Naive thymus-derived CD8-positive, alpha-beta T cell (primary cell): Measurements from ENCODE around the gene TMEM63B. TPM values are rescaled to one million over a fixed set of nuclear protein-coding genes. Genes with fewer than 3 reads are reported as not detected.
A peak's percentile ranks its signal among the peaks of the same experiment; 100 is the strongest.

ENCODE experiments used
- ATAC-seq, 2 donors: fragments of 150-1000 bp; cut with Tn5 transposase in 1 of 2; sonication (Bioruptor Pico), chemical (Tn5 transposase) in 1 of 2; 1 replicate in 1 of 2; 2 replicates in 1 of 2; pipeline ENCODE4 v1.10.0; 2021; ENCODE audit warnings: mild to moderate bottlenecking in 2 of 2, moderate library complexity in 2 of 2
- POLR2A ChIA-PET: fragments of 350-600 bp; sonication (Branson Sonifier 250); formaldehyde crosslinking; loops from one replicate; lab custom pipeline; 2021; ENCODE audit warnings: antibody characterized with exemption; lab: Charles Lee
- DNase-seq, 10 donors: peaks; one replicate each; pipeline versions ENCODE4 v3.0.0 to v3.0.0-alpha.2; 2020 to 2022
- H3K27ac Mint-ChIP-seq, 10 donors: one replicate each; pipeline ENCODE4 v1.8.0; 2020 to 2022; ENCODE audit warnings: mild to moderate bottlenecking in 10 of 10, mixed read lengths in 10 of 10, moderate library complexity in 4 of 10, inconsistent platforms in 1 of 10
- H3K27me3 Mint-ChIP-seq, 5 donors: one replicate each; pipeline ENCODE4 v1.8.0; 2021 to 2022; ENCODE audit warnings: mixed read lengths in 5 of 5
- H3K36me3 Mint-ChIP-seq, 3 donors: one replicate each; pipeline ENCODE4 v1.8.0; 2020 to 2022; ENCODE audit warnings: mixed read lengths in 3 of 3, mild to moderate bottlenecking in 2 of 3, inconsistent platforms in 1 of 3
- H3K4me1 Mint-ChIP-seq, 4 donors: one replicate each; pipeline ENCODE4 v1.8.0; 2021 to 2022; ENCODE audit warnings: mixed read lengths in 4 of 4
- H3K4me3 Mint-ChIP-seq, 10 donors: one replicate each; pipeline ENCODE4 v1.8.0; 2020 to 2022; ENCODE audit warnings: mild to moderate bottlenecking in 10 of 10, mixed read lengths in 10 of 10, moderate library complexity in 6 of 10, inconsistent platforms in 1 of 10
- H3K9me3 Mint-ChIP-seq, 9 donors: one replicate each; pipeline ENCODE4 v1.8.0; 2020 to 2022; ENCODE audit warnings: mixed read lengths in 9 of 9, mild to moderate bottlenecking in 3 of 9, inconsistent platforms in 1 of 9, moderate library complexity in 1 of 9
- polyA plus RNA-seq, 3 donors: library from polyadenylated mRNA; unstranded; fragments of 300-500 nt; fragmentation: Illumina TruSeq; gene quantifications; one replicate each; pipeline ENCODE4 v1.2.3, GENCODE V29; 2021
- total RNA-seq, 8 experiments: library from RNA in 2 of 8; stranded (reverse) in 2 of 8; gene quantifications; one replicate each; pipeline ENCODE4 v1.2.3 and lab custom pipeline; 2021 to 2026

TMEM63B gene
- total and polyA plus RNA-seq, 5 experiments from 2014 or later, result 0.26 to 15.9 (median 2.2) TPM

DNA sequence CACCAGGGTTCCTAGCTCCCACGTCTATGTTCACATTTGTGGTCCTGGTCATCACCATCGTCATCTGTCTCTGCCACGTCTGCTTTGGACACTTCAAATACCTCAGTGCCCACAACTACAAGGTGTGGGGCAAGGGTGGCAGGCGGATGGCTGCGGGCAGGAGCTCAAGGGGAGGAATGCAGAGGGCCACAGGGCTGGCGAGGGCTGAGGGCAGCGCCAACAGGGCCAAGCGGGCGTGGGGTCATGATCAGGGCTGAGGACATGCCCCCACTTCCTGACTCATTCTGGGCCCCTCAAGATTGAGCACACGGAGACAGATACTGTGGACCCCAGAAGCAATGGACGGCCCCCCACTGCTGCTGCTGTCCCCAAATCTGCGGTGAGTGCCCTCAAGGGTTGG is 26.7 kb downstream of the TMEM63B start:
- H3K36me3 Mint-ChIP-seq, result peaks cover 0 to 13% (median 0%) of the 10 kb centered on the region in 3 donors
- DNase-seq, result no peak
- peaks cover 4 to 11% (median 8%) of the 10 kb centered on the region in 4 donors for H3K4me1 Mint-ChIP-seq
- no peak overlapping the region for H3K4me3 Mint-ChIP-seq
- H3K27ac Mint-ChIP-seq, result no peak overlapping the region
- H3K27me3 Mint-ChIP-seq, result peaks cover 0 to 2% (median 0%) of the 10 kb centered on the region in 5 donors
- POLR2A ChIA-PET, result interaction anchor here (1.8 kb wide), 1 partner anchor 93 kb away, joined by 4 read pairs; the partner anchor contains the start of gene HSP90AB1
- no peaks in the 10 kb centered on the region for H3K9me3 Mint-ChIP-seq
- no peak for ATAC-seq

- no peak overlapping the region for H3K4me3 Mint-ChIP-seq
- H3K4me1 Mint-ChIP-seq, result peaks cover 2 to 5% (median 3%) of the 10 kb centered on the region in 4 donors
- H3K27me3 Mint-ChIP-seq, result peaks cover 0 to 2% (median 0%) of the 10 kb centered on the region in 5 donors
- no peaks in the 10 kb centered on the region for H3K36me3 Mint-ChIP-seq
- POLR2A ChIA-PET, result interaction anchor here (1.0 kb wide), 1 partner anchor 91 kb away, joined by 3 read pairs; the partner anchor contains the start of gene HSP90AB1
- H3K9me3 Mint-ChIP-seq, result no peaks in the 10 kb centered on the region
- DNase-seq (no peak), ATAC-seq (no peak)
- H3K27ac Mint-ChIP-seq, result peak overlapping the region in 1 of 10 donors; percentile 68
These were observed 29.3 kb downstream of the TMEM63B start for GRCh38 chr6:44156494-44157151.

DNA sequence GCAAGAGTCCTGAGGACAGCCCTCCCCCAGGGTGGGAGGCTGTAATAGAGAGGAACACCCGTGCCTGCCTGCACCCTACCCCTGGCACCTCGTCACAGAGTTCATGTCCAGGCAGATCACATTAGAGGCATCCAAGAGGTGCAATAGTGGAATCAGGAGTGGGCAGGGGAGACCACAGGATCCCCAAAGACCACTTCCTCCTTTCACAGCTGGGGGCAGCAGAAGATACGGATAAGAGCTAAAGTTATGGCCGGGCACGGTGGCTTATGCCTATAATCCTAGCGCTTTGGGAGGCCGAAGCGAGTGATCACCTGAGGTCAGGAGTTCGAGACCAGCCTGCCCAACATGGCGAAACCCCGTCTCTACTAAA is 29.8 kb downstream of the TMEM63B start:
- Mint-ChIP-seq H3K4me3 (no peak overlapping the region), H3K27ac (no peak overlapping the region), H3K9me3 (no peaks in the 10 kb centered on the region), H3K4me1 (peaks cover 0 to 2% (median under 1%) of the 10 kb centered on the region in 4 donors), H3K36me3 (no peaks in the 10 kb centered on the region), H3K27me3 (peaks cover 0 to 2% (median 0%) of the 10 kb centered on the region in 5 donors)
- no peak for DNase-seq
- POLR2A ChIA-PET, result interaction anchor here (1.0 kb wide), 1 partner anchor 90 kb away, joined by 3 read pairs; the partner anchor contains the start of gene HSP90AB1
- no peak for ATAC-seq

DNA sequence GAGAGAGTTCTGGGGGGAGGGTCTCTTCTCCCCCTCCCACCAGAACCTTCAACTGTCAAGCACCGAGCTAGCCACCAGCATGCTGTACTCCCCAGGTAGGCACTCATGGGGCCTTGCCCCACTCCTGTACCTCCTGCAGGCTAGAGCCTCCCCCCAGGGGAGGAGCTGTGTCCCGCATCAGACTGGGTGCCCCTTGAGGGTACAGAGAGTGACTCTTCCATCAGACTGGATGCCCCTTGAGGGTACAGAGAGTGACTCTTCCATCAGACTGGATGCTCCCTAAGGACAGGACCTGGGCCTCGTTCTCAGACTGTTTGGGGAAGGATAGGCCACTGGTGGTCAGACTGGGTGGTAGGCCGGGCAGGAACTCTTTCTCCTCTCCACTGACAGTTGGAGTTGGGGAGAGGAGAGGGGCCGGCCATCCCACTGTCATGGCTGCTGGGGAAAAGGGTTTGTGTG is 31.4 kb downstream of the TMEM63B start, which contains the start of gene CAPN11:
CAPN11 (plus strand) TSS at position 51 of the 459 bp plus-strand sequence; CDS start at position 80, 29 bp downstream.
- H3K4me1 Mint-ChIP-seq, result peaks cover 0 to 2% (median under 1%) of the 10 kb centered on the region in 4 donors
- H3K9me3 Mint-ChIP-seq, result no peaks in the 10 kb centered on the region
- POLR2A ChIA-PET, result no interaction called here
- ATAC-seq, result no peak
- no peak for DNase-seq
- peaks cover 0 to 13% (median 7%) of the 10 kb centered on the region in 5 donors for H3K27me3 Mint-ChIP-seq
- no peak within 1 kb of the TSS for H3K4me3 Mint-ChIP-seq
- H3K27ac Mint-ChIP-seq, result peak within 1 kb of the TSS in 1 of 10 donors; percentile 82
- H3K36me3 Mint-ChIP-seq, result no peaks in the 10 kb centered on the region

GRCh38 chr6:44161997-44162338 is 34.6 kb downstream of the TMEM63B start:
- Mint-ChIP-seq H3K4me1 (peaks cover 0 to 4% (median 2%) of the 10 kb centered on the region in 4 donors), H3K27ac (no peak overlapping the region), H3K27me3 (peaks cover 6 to 15% (median 13%) of the 10 kb centered on the region in 5 donors), H3K9me3 (no peaks in the 10 kb centered on the region), H3K36me3 (no peaks in the 10 kb centered on the region), H3K4me3 (no peak overlapping the region)
- POLR2A ChIA-PET, result interaction anchor here (0.7 kb wide), 1 partner anchor 21 kb away, joined by 3 read pairs; no protein-coding TSS in a partner anchor
- DNase-seq (no peak), ATAC-seq (no peak)

- no peak for DNase-seq
- ATAC-seq, result no peak
- Mint-ChIP-seq H3K4me3 (no peak overlapping the region), H3K27me3 (peaks cover 6 to 15% (median 10%) of the 10 kb centered on the region in 5 donors), H3K4me1 (peaks cover 0 to 4% (median 2%) of the 10 kb centered on the region in 4 donors), H3K27ac (no peak overlapping the region), H3K36me3 (no peaks in the 10 kb centered on the region), H3K9me3 (no peaks in the 10 kb centered on the region)
- POLR2A ChIA-PET, result interaction anchor here (0.7 to 1.3 kb wide), 2 partner anchors 22 to 82 kb away, joined by 3 read pairs; no protein-coding TSS in a partner anchor
These were observed 35.7 kb downstream of the TMEM63B start for GRCh38 chr6:44162876-44163625.

- Mint-ChIP-seq H3K9me3 (no peaks in the 10 kb centered on the region), H3K27ac (peak overlapping the region in 1 of 10 donors; percentile 82)
- POLR2A ChIA-PET, result no interaction called here
These were observed 38.8 kb downstream of the TMEM63B start for GRCh38 chr6:44166116-44166515.

GRCh38 chr6:44166591-44167184 is 39.3 kb downstream of the TMEM63B start:
- H3K4me3 Mint-ChIP-seq, result no peak overlapping the region
- no peak for ATAC-seq
- POLR2A ChIA-PET, result no interaction called here
- DNase-seq, result no peak
- no peaks in the 10 kb centered on the region for H3K9me3 Mint-ChIP-seq
- peaks cover 6 to 15% (median 10%) of the 10 kb centered on the region in 5 donors for H3K27me3 Mint-ChIP-seq
- peak overlapping the region in 2 of 10 donors; percentile 4 to 51 for H3K27ac Mint-ChIP-seq
- H3K4me1 Mint-ChIP-seq, result peaks cover 0 to 4% (median 2%) of the 10 kb centered on the region in 4 donors
- no peaks in the 10 kb centered on the region for H3K36me3 Mint-ChIP-seq

More at GRCh38 chr6:44166116-44166515, 38.8 kb downstream of the TMEM63B start:
- Mint-ChIP-seq H3K4me3 (no peak overlapping the region), H3K27me3 (peaks cover 6 to 15% (median 10%) of the 10 kb centered on the region in 5 donors), H3K36me3 (no peaks in the 10 kb centered on the region), H3K4me1 (peaks cover 0 to 4% (median 2%) of the 10 kb centered on the region in 4 donors)
- no peak for ATAC-seq
- no peak for DNase-seq

DNA sequence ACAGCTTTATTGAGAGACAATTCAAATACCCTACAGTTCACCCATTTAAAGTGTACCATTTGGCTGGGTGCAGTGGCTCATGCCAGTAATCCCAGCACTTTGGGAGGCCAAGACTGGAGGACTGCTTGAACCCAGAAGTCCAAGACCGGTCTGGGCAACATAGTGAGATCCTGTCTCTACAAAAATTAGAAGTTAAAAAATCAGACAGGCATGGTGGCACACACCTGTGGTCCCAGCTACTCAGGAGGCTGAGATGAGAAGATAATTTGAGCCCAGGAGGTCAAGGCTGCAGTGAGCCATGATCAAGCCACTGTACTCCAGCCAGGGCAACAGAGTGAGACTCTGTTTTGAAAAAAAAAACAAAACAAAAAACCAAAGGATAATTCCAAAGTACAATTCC is 40.2 kb downstream of the TMEM63B start:
- DNase-seq, result no peak

DNA sequence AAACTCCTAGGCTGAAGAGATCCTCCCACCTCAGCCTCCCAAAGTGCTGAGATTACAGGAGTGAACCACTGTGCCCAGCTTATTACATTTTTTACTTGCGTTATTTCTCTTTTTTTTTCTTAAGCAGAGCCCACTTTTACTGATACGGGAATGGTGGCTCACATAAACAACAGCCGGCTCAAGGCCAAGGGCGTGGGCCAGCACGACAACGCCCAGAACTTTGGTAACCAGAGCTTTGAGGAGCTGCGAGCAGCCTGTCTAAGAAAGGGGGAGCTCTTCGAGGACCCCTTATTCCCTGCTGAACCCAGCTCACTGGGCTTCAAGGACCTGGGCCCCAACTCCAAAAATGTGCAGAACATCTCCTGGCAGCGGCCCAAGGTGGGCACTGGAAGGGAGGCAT is 41.8 kb downstream of the TMEM63B start:
- Mint-ChIP-seq H3K4me3 (no peak overlapping the region), H3K27ac (no peak overlapping the region), H3K9me3 (no peaks in the 10 kb centered on the region), H3K36me3 (no peaks in the 10 kb centered on the region), H3K4me1 (peaks cover 2 to 11% (median 9%) of the 10 kb centered on the region in 4 donors), H3K27me3 (peaks cover 0 to 9% (median 6%) of the 10 kb centered on the region in 5 donors)
- POLR2A ChIA-PET, result interaction anchor here (0.6 kb wide), 1 partner anchor 1115 kb away, joined by 5 read pairs; no protein-coding TSS in a partner anchor
- DNase-seq (no peak), ATAC-seq (no peak)

More for the DNA sequence above, 40.2 kb downstream of the TMEM63B start:
- Mint-ChIP-seq H3K27ac (no peak overlapping the region), H3K4me3 (no peak overlapping the region), H3K36me3 (no peaks in the 10 kb centered on the region), H3K4me1 (peaks cover 0 to 7% (median 5%) of the 10 kb centered on the region in 4 donors), H3K27me3 (peaks cover 6 to 12% (median 9%) of the 10 kb centered on the region in 5 donors), H3K9me3 (no peaks in the 10 kb centered on the region)
- no peak for ATAC-seq
- POLR2A ChIA-PET, result no interaction called here

DNA sequence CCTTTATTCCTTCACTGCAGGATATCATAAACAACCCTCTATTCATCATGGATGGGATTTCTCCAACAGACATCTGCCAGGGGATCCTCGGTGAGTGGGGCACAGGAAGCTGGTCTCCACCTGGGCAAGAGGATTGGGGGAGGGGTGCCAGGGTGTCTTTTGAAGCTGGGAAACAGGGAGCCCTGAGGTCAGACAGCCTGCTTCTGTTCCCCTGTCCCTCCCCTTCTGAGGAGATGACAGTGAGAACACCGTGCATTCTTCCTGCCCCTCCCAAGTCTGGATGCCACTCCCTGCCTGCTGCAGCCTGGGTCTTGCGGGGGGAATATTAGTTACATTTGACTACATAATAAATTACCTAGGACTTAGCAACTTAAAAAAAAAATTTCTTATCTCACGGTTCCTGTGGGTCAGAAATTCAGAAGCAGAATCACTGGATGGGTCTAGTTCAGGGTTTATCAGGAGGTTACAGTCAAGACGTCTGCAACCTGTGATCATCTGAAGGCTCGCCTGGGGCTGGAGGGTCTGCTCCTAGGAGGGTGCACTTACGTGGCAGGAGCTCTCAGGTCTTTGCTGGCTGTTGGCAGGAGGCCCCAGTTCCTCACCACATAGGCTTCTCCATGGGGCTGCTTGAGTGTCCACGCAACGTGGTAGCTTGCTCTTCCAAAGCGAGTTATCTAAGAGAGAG is 42.7 kb downstream of the TMEM63B start:
- Mint-ChIP-seq H3K4me1 (peaks cover 2 to 11% (median 8%) of the 10 kb centered on the region in 4 donors), H3K36me3 (no peaks in the 10 kb centered on the region), H3K9me3 (no peaks in the 10 kb centered on the region), H3K27ac (no peak overlapping the region), H3K4me3 (no peak overlapping the region), H3K27me3 (peaks cover 0 to 5% (median 2%) of the 10 kb centered on the region in 5 donors)
- DNase-seq (peak in 1 of 10 donors; percentile 52), ATAC-seq (no peak)
- POLR2A ChIA-PET, result interaction anchor here (0.6 kb wide), 2 partner anchors 565 to 1116 kb away, joined by 4 to 5 read pairs; no protein-coding TSS in a partner anchor
